AG04450 (cell line): ENCODE measurements around the gene PPP3CA. TPM values are rescaled to one million over a fixed set of nuclear protein-coding genes. Genes with fewer than 3 reads are reported as not detected.

Experiments
- CTCF ChIA-PET: fragments of 300-600, 350-600 bp; formaldehyde crosslinking; extraction: SDS; loops from one replicate; lab custom pipeline; 2022; ENCODE audit warnings: antibody characterized with exemption, inconsistent platforms; lab: Charles Lee
- POLR2A ChIA-PET: fragments of 350-600 bp; formaldehyde crosslinking; extraction: SDS; loops from one replicate; lab custom pipeline; 2021; ENCODE audit warnings: antibody characterized with exemption, inconsistent platforms; lab: Yijun Ruan, JAX
- DNase-seq: peaks from one replicate; pipeline ENCODE4 v3.0.0-alpha.2; 2011; ENCODE audit warnings: low read depth, low spot score
- H3K27ac ChIP-seq: one replicate; pipeline ENCODE4 v1.5.1; 2012; ENCODE audit warnings: low read depth, low read length, control low read depth
- H3K27me3 ChIP-seq: one replicate; pipeline ENCODE4 v1.6.0; 2012; ENCODE audit warnings: low read length; ENCODE audit not compliant: control insufficient read depth, insufficient read depth
- H3K4me3 ChIP-seq: 2 replicates; pipeline ENCODE4 v1.5.1; 2011; ENCODE audit warnings: mild to moderate bottlenecking, low read depth, low read length, control low read depth
- H3K9me3 ChIP-seq: 2 replicates; pipeline ENCODE4 v1.5.1; 2012; ENCODE audit warnings: low read length; ENCODE audit not compliant: control insufficient read depth, insufficient read depth
- CTCF ChIP-seq: IDR thresholded peaks from 2 replicates; pipeline ENCODE4 v1.5.1; 2011; ENCODE audit warnings: low read depth, low read length, control low read depth, inconsistent platforms
- polyA plus RNA-seq: library from polyadenylated mRNA; depleted of rRNA; stranded (reverse); fragments of >200 nt; gene quantifications from 2 replicates; pipeline ENCODE4 v1.2.3, GENCODE V29; 2011

PPP3CA gene
- polyA plus RNA-seq, 1 experiment, result 38.7 TPM

DNA sequence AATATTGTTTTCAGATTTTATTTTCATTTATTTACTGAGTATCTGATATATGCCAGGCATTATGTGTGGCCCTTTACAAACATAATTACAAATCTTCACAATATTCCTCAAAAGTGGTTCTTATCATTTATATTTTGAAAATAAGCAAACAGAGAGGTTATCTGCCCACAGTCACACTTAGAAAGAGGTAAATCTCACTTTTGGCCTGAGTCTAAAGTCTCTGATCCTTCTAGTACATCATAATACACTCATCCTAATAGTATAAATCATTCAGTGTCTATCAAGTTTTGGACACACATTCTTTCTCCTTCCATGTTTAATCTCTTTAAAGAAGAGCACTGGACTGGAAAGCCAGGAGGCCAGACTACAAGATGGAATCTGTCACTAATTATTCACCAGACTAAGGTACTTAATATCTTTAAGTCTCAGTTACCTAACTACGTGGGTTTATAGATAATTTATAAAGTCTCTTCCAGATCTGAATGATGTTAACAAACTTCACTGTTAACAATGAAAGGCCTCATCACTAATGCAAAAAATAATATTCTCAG, 281.3 kb downstream of the PPP3CA start:
- Histone ChIP-seq H3K9me3 (no peaks in the 10 kb centered on the region), H3K27ac (no peak overlapping the region), H3K4me3 (no peak overlapping the region), H3K27me3 (no peaks in the 10 kb centered on the region)
- DNase-seq, result no peak
- TF ChIP-seq CTCF, result no peak
- CTCF ChIA-PET, result no interaction called here
- POLR2A ChIA-PET, result no interaction called here

GRCh38 chr4:101065346-101065745, 282.0 kb downstream of the PPP3CA start:
- no peak overlapping the region for H3K27ac ChIP-seq
- H3K9me3 ChIP-seq, result no peaks in the 10 kb centered on the region
- ChIA-PET POLR2A (no interaction called here), CTCF (no interaction called here)
- H3K27me3 ChIP-seq, result no peaks in the 10 kb centered on the region
- no peak for TF ChIP-seq CTCF
- DNase-seq, result no peak
- H3K4me3 ChIP-seq, result no peak overlapping the region

DNA sequence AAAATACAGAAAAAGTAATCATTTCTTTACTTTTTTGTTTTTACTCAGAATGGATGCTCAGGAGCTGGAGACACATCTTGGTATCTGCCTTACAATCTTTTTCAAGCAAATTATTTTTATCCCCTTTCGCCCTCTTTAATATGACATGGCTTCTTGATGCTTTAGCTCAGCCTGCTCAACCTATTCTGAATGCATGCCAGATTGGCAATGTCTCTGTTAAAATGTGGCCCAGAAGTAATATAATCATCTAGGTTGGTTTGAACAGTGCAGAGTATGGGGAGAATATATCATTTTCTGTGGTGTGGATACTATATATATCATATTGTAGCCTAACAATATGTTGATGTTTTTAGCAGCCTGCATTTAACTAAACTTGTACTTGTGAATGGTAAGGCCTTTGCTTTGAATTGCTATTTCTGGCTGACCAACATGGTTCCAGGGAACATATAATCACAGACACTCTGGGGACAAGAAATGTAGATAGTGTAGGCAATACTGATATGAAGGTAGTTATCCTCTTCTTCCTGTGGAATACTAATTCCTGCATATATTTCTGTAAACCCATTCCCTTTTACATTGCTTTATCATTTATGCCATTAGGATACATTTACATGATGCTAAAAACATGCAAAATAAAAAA, 282.7 kb downstream of the PPP3CA start:
- no peak for DNase-seq
- H3K27me3 ChIP-seq, result no peaks in the 10 kb centered on the region
- no peak for TF ChIP-seq CTCF
- H3K9me3 ChIP-seq, result no peaks in the 10 kb centered on the region
- H3K27ac ChIP-seq, result no peak overlapping the region
- no peak overlapping the region for H3K4me3 ChIP-seq
- CTCF ChIA-PET, result no interaction called here
- POLR2A ChIA-PET, result no interaction called here

GRCh38 chr4:101055392-101055791, 291.9 kb downstream of the PPP3CA start:
- H3K27ac ChIP-seq, result no peak overlapping the region
- no peak for TF ChIP-seq CTCF
- H3K4me3 ChIP-seq, result no peak overlapping the region
- H3K9me3 ChIP-seq, result no peaks in the 10 kb centered on the region
- no peaks in the 10 kb centered on the region for H3K27me3 ChIP-seq
- CTCF ChIA-PET, result no interaction called here
- POLR2A ChIA-PET, result no interaction called here
- DNase-seq, result no peak

GRCh38 chr4:101050837-101051205, 296.5 kb downstream of the PPP3CA start:
- Histone ChIP-seq H3K27me3 (no peaks in the 10 kb centered on the region), H3K4me3 (no peak overlapping the region), H3K27ac (no peak overlapping the region), H3K9me3 (no peaks in the 10 kb centered on the region)
- DNase-seq, result no peak
- ChIA-PET CTCF (interaction anchor here (0.9 kb wide), 1 partner anchor 1053 kb away, joined by 3 read pairs; no protein-coding TSS in a partner anchor), POLR2A (no interaction called here)
- no peak for TF ChIP-seq CTCF
